Right atrium auricular region (tissue), 2 donors: ENCODE measurements around the gene GPR39. TPM values are rescaled to one million over a fixed set of nuclear protein-coding genes. Genes with fewer than 3 reads are reported as not detected.
A peak's percentile ranks its signal among the peaks of the same experiment; 100 is the strongest.

ENCODE experiments used
- DNase-seq: peaks from one replicate; pipeline ENCODE4 v3.0.0-alpha.2; 2019; ENCODE audit warnings: low spot score
- H3K27ac ChIP-seq, 2 donors: fragments of 200-600 bp; sonication (generic); 1 replicate in 1 of 2; 2 replicates in 1 of 2; pipeline ENCODE4 v1.5.1; 2016 to 2019
- H3K27me3 ChIP-seq, 2 donors: fragments of 200-600 bp; sonication (generic); one replicate each; pipeline versions ENCODE4 v1.5.1 to v1.6.0; 2017 to 2019
- H3K36me3 ChIP-seq: fragments of 200-600 bp; sonication (generic); one replicate; pipeline ENCODE4 v1.5.1; 2016
- H3K4me1 ChIP-seq, 2 donors: fragments of 200-600 bp; sonication (generic); one replicate each; pipeline versions ENCODE4 v1.5.1 to v1.6.0; 2017 to 2019
- H3K4me3 ChIP-seq, 2 donors: fragments of 200-600 bp; sonication (generic); 1 replicate in 1 of 2; 2 replicates in 1 of 2; pipeline ENCODE4 v1.5.1; 2017 to 2019; ENCODE audit warnings: mild to moderate bottlenecking in 1 of 2, moderate library complexity in 1 of 2
- H3K9me3 ChIP-seq, 2 donors: fragments of 200-600 bp; sonication (generic); one replicate each; pipeline ENCODE4 v1.5.1; 2019
- total RNA-seq, 2 donors: library from RNA; depleted of rRNA; stranded (reverse); fragments of >200 nt; gene quantifications; one replicate each; pipeline ENCODE4 v1.1.0, GENCODE V29; 2016
- TF ChIP-seq, protein P1 (sequence below), 2 donors: fragments of 200-600 bp; sonication (generic); IDR thresholded peaks; one replicate each; pipeline ENCODE4 v1.5.1; 2019; ENCODE audit warnings: antibody characterized with exemption in 2 of 2

Gene GPR39
- total RNA-seq, 2 donors from 2014 or later, result 1.0 TPM; not detected in 1

DNA sequence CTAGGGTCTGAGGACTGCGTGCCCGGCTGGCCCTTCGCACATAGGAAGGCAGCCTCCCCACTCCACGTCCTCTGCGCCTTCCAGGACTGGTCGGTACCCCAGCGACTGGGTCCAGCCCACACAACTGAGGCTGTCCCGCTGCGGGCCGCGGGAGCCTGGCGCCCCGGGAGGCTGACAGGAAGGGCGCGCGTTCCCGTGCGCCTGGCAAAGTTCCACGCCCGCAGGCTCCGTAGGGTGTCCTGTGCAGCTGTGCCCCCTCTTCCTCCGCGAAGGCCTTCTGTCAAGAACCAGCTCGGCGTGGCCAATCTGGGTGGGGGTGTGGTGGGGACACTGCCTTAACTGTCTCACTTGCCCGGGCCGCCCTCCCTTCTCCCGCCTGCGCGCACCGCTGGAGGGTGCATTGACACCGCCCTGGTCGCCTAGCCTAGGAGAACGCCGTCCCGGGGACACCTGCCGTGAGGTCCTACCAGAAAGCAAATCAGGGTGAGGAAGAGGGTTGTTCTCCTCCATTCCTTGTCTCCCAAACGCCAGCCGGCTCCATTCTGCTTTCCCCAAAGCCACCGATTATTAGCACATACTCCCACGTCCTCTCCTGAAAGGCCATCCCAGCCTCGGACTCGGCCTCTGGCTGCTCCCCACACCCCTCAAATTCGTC is 254.0 kb downstream of the GPR39 start:
- Histone ChIP-seq H3K4me3 (peak overlapping the region; percentile 28 to 55), H3K27me3 (peaks cover 0 to 23% of the 10 kb centered on the region in 2 donors), H3K27ac (no peak overlapping the region), H3K36me3 (no peaks in the 10 kb centered on the region), H3K9me3 (no peaks in the 10 kb centered on the region), H3K4me1 (peaks cover 0 to 31% of the 10 kb centered on the region in 2 donors)
- TF ChIP-seq, protein P1, sequence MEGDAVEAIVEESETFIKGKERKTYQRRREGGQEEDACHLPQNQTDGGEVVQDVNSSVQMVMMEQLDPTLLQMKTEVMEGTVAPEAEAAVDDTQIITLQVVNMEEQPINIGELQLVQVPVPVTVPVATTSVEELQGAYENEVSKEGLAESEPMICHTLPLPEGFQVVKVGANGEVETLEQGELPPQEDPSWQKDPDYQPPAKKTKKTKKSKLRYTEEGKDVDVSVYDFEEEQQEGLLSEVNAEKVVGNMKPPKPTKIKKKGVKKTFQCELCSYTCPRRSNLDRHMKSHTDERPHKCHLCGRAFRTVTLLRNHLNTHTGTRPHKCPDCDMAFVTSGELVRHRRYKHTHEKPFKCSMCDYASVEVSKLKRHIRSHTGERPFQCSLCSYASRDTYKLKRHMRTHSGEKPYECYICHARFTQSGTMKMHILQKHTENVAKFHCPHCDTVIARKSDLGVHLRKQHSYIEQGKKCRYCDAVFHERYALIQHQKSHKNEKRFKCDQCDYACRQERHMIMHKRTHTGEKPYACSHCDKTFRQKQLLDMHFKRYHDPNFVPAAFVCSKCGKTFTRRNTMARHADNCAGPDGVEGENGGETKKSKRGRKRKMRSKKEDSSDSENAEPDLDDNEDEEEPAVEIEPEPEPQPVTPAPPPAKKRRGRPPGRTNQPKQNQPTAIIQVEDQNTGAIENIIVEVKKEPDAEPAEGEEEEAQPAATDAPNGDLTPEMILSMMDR (IDR thresholded peaks at IDR 0.05), result no peak
- no peak for DNase-seq

DNA sequence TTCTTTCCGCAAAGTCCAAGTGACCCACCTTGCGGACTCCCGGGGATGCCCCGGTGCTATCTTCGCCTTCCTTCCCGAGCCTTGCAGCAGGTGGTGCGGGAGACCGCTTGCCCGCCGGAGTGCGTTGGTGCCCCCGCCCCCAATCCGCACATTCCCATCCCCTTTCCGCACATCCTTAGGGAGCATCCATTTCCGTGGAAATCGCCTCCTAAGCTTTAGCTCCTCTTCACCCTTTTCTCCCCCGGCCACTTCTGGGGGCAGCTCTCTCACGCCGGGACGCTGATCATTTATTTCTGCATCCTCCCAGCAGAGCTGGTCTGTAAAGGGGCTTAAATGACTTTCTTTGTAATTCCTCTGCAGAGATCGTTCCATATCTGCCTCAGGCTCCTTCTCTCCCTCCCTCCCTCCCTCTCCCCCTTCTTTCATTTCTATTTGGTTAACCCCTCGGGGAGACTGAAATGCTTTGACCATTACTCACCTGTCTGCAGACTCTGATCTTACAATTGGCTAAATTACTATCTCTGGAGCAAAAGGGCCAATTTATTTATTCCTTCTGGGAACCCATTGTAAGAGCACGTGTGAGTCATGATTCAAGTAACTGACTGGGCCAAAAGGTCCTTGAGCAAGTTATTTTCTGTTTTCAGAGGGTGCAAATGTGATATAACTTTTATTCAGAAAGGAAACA is 254.7 kb downstream of the GPR39 start:
- no peaks in the 10 kb centered on the region for H3K36me3 ChIP-seq
- TF ChIP-seq, protein P1 (IDR thresholded peaks at IDR 0.05), result no peak

DNA sequence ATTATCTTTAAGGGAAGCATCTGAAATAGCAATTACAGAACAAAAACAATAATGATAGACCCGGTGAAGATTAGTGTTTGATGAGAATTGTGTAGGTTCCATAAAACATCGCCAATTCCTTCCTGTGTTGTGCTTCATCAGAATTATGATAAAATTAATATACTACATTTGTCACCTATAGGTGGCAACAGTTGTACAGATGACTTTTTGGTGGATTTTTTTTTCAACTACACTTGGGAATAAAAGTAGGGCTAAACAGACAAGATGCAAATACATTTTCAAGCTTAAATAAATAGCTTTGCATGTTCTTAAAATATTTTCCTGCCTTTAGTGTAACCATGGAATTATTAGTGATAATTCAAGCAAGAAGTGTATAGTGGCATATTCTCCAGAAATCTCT is 260.4 kb downstream of the GPR39 start:
- TF ChIP-seq, protein P1 (IDR thresholded peaks at IDR 0.05), result peak in 1 of 2 donors; percentile 20
- DNase-seq, result no peak
- no peaks in the 10 kb centered on the region for H3K36me3 ChIP-seq
- no peak overlapping the region for H3K27ac ChIP-seq
- H3K9me3 ChIP-seq, result no peaks in the 10 kb centered on the region
- H3K27me3 ChIP-seq, result no peaks in the 10 kb centered on the region
- no peak overlapping the region for H3K4me3 ChIP-seq
- no peaks in the 10 kb centered on the region for H3K4me1 ChIP-seq

More for the DNA sequence above, 254.7 kb downstream of the GPR39 start:
- DNase-seq, result no peak
- peaks cover 0 to 23% of the 10 kb centered on the region in 2 donors for H3K27me3 ChIP-seq
- H3K4me1 ChIP-seq, result peaks cover 0 to 31% of the 10 kb centered on the region in 2 donors
- no peak overlapping the region for H3K27ac ChIP-seq
- H3K4me3 ChIP-seq, result peak overlapping the region in 1 of 2 donors; percentile 55
- no peaks in the 10 kb centered on the region for H3K9me3 ChIP-seq

DNA sequence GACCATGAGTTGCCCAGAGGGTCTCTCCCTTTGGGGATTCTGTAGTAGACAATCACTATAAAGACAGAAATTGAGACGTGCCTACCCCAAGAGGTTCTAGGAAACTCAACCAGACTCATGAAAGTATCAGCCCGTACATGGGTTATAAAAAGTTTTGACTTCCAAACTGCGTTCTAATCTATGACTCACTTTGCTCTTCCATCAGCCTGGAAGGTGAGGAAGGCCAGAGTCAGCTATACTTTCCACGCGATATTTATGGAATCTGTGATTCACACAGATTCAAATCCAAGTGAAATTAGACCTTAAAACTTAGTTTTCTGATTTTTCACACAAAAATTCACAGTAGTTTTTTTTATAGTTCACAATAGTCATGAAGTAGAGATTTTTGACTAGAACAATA is 261.1 kb downstream of the GPR39 start:
- no peak for DNase-seq
- TF ChIP-seq, protein P1 (IDR thresholded peaks at IDR 0.05), result no peak
- no peaks in the 10 kb centered on the region for H3K36me3 ChIP-seq
- no peaks in the 10 kb centered on the region for H3K27me3 ChIP-seq
- no peak overlapping the region for H3K4me3 ChIP-seq
- H3K4me1 ChIP-seq, result no peaks in the 10 kb centered on the region
- no peak overlapping the region for H3K27ac ChIP-seq
- no peaks in the 10 kb centered on the region for H3K9me3 ChIP-seq

- TF ChIP-seq, protein P1 (IDR thresholded peaks at IDR 0.05), result no peak
- DNase-seq, result no peak
Measured at GRCh38 chr2:132678483-132678882, 261.9 kb downstream of the GPR39 start.

More at GRCh38 chr2:132678483-132678882, 261.9 kb downstream of the GPR39 start:
- H3K9me3 ChIP-seq, result no peaks in the 10 kb centered on the region
- no peaks in the 10 kb centered on the region for H3K27me3 ChIP-seq
- H3K4me3 ChIP-seq, result no peak overlapping the region
- H3K4me1 ChIP-seq, result no peaks in the 10 kb centered on the region
- H3K36me3 ChIP-seq, result no peaks in the 10 kb centered on the region
- H3K27ac ChIP-seq, result no peak overlapping the region
